Measurements from ENCODE around the gene SMC1B. TPM values are rescaled to one million over a fixed set of nuclear protein-coding genes. Genes with fewer than 3 reads are reported as not detected.
"Not testable (repeated sequence)": the region's sequence is repeated elsewhere in the genome, so short reads cannot be mapped to it uniquely, and the experiment has no call there.

Gene SMC1B
- total RNA-seq, 4 donors from 2014 or later: 0.21 TPM; not detected in 3

DNA sequence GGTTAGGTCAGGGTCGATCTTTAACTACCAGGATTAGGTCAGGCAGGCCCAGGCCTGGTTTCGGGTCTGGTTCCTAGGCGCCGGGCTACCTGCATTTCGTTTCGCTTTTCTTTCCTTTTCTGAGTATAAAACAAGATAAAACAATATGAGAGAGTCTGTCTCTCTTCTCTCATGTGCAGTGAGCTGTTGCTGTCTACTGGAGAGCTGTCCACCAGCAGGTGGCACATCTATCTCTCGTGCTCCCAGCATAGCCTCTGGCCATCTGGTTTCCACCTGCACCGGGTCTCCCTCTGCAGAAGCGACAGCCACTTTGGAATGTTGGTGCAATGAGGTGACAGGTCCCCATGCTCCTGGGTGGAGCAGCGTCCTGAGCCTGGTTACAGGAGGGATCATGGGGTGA lies 27.7 kb upstream of the SMC1B start:
- H3K9me3 ChIP-seq: no peaks in the 10 kb centered on the region
- no peak overlapping the region for H3K27ac ChIP-seq
- no peaks in the 10 kb centered on the region for H3K27me3 ChIP-seq
- H3K4me1 ChIP-seq: peaks cover 22% of the 10 kb centered on the region
- no peaks in the 10 kb centered on the region for H3K36me3 ChIP-seq
- TF ChIP-seq POLR2A (IDR thresholded peaks at IDR 0.05): no peak
- peak in 1 of 3 donors; percentile 76 for TF ChIP-seq POLR2AphosphoS5 (IDR thresholded peaks at IDR 0.05)
- TF ChIP-seq, protein P1, sequence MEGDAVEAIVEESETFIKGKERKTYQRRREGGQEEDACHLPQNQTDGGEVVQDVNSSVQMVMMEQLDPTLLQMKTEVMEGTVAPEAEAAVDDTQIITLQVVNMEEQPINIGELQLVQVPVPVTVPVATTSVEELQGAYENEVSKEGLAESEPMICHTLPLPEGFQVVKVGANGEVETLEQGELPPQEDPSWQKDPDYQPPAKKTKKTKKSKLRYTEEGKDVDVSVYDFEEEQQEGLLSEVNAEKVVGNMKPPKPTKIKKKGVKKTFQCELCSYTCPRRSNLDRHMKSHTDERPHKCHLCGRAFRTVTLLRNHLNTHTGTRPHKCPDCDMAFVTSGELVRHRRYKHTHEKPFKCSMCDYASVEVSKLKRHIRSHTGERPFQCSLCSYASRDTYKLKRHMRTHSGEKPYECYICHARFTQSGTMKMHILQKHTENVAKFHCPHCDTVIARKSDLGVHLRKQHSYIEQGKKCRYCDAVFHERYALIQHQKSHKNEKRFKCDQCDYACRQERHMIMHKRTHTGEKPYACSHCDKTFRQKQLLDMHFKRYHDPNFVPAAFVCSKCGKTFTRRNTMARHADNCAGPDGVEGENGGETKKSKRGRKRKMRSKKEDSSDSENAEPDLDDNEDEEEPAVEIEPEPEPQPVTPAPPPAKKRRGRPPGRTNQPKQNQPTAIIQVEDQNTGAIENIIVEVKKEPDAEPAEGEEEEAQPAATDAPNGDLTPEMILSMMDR (IDR thresholded peaks at IDR 0.05): peak; percentile 39 to 43
- H3K4me3 ChIP-seq: peak overlapping the region; percentile 4
- 13% methylated on average over 10 of the region's 10 CpGs for WGBS
- DNase-seq (ENCODE audit: low spot score in 2 of 2): no peak

GRCh38 chr22:45440688-45441087 lies 27.3 kb upstream of the SMC1B start:
- not testable (repeated sequence) for DNase-seq (ENCODE audit: low spot score in 2 of 2); H3K27ac ChIP-seq; H3K36me3 ChIP-seq; H3K27me3 ChIP-seq; H3K9me3 ChIP-seq
- 24% methylated on average over 11 of the region's 13 CpGs for WGBS
- H3K4me3 ChIP-seq: peak overlapping the region; percentile 4
- H3K4me1 ChIP-seq: peaks cover 26% of the 10 kb centered on the region

DNA sequence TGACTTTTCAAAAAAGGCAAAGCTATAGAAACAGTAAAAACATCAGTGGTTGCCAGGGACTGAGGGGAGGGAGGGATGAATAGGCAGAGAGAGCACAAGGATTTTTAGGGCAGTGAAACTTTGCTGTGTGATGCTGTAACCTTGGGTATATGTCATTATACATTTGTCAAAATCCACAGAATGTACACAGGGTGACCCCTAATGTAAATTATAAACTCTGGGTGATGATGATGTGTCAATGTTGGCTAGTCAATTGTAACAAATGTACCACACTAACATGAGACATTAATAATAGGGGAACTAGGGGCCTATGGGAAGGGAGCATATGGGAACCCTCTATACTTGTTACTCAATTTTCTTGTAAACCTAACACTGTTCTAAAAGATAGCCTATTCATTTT lies 24.9 kb upstream of the SMC1B start:
- Histone ChIP-seq H3K4me3 (no peak overlapping the region), H3K27me3 (no peaks in the 10 kb centered on the region), H3K27ac (no peak overlapping the region), H3K4me1 (peaks cover 32% of the 10 kb centered on the region), H3K9me3 (no peaks in the 10 kb centered on the region), H3K36me3 (no peaks in the 10 kb centered on the region)
- TF ChIP-seq EP300 (IDR thresholded peaks at IDR 0.05) (no peak), POLR2AphosphoS5 (IDR thresholded peaks at IDR 0.05) (no peak), POLR2A (IDR thresholded peaks at IDR 0.05) (no peak)
- TF ChIP-seq, protein P1 (IDR thresholded peaks at IDR 0.05): no peak
- no peak for DNase-seq (ENCODE audit: low spot score in 2 of 2)

- H3K4me1 ChIP-seq: peaks cover 28% of the 10 kb centered on the region
- H3K4me3 ChIP-seq; H3K27ac ChIP-seq; H3K36me3 ChIP-seq; H3K9me3 ChIP-seq; H3K27me3 ChIP-seq; DNase-seq (ENCODE audit: low spot score in 2 of 2): not testable (repeated sequence)
- WGBS: 96% methylated on average over 17 of the region's 34 CpGs
Measured at GRCh38 chr22:45436871-45437517, 23.6 kb upstream of the SMC1B start.

- Histone ChIP-seq H3K9me3 (no peaks in the 10 kb centered on the region), H3K4me3 (no peak overlapping the region), H3K27ac (peak overlapping the region; percentile 13), H3K4me1 (peaks cover 16% of the 10 kb centered on the region), H3K36me3 (no peaks in the 10 kb centered on the region), H3K27me3 (no peaks in the 10 kb centered on the region)
- 3% methylated on average over 20 of the region's 20 CpGs for WGBS
- peak; percentile 92 to 94 for DNase-seq (ENCODE audit: low spot score in 2 of 2)
- no peak for TF ChIP-seq POLR2A (IDR thresholded peaks at IDR 0.05)
- TF ChIP-seq POLR2AphosphoS5 (IDR thresholded peaks at IDR 0.05): peak in 1 of 3 donors; percentile 68
- TF ChIP-seq, protein P1 (IDR thresholded peaks at IDR 0.05): peak; percentile 95 to 98
- no peak for TF ChIP-seq EP300 (IDR thresholded peaks at IDR 0.05)
Measured at GRCh38 chr22:45435544-45436139, 22.2 kb upstream of the SMC1B start.

- Histone ChIP-seq H3K27ac (no peak overlapping the region), H3K4me1 (peaks cover 10% of the 10 kb centered on the region), H3K4me3 (no peak overlapping the region), H3K27me3 (no peaks in the 10 kb centered on the region), H3K36me3 (no peaks in the 10 kb centered on the region), H3K9me3 (no peaks in the 10 kb centered on the region)
- WGBS: 87% methylated on average over 6 of the region's 6 CpGs
- TF ChIP-seq EP300 (IDR thresholded peaks at IDR 0.05): no peak
- TF ChIP-seq, protein P1 (IDR thresholded peaks at IDR 0.05): no peak
- no peak for TF ChIP-seq POLR2AphosphoS5 (IDR thresholded peaks at IDR 0.05)
- no peak for TF ChIP-seq POLR2A (IDR thresholded peaks at IDR 0.05)
- no peak for DNase-seq (ENCODE audit: low spot score in 2 of 2)
Measured at GRCh38 chr22:45434981-45435380, 21.6 kb upstream of the SMC1B start.

Measured in suprapubic skin (tissue), 4 donors.